Activated naive CD8-positive, alpha-beta T cell treated with anti-CD3 and anti-CD28 coated beads, Interleukin-2, amount 10 ng/mL, durations not matched to agents 7 days and 5 days (primary cell): ENCODE results near the gene TCN2. TPM values are rescaled to one million over a fixed set of nuclear protein-coding genes. Genes with fewer than 3 reads are reported as not detected.
A peak's percentile ranks its signal among the peaks of the same experiment; 100 is the strongest.
"Not testable (repeated sequence)": the region's sequence is repeated elsewhere in the genome, so short reads cannot be mapped to it uniquely, and the experiment has no call there.

Experiments used
- ATAC-seq: fragments of 150-1000 bp; cut with Tn5 transposase; one replicate; pipeline ENCODE4 v1.10.0; 2021; ENCODE audit warnings: low read depth, moderate library complexity
- POLR2A ChIA-PET: fragments of 350-600 bp; sonication (Branson Sonifier 250); formaldehyde crosslinking; loops from one replicate; lab custom pipeline; 2021; ENCODE audit warnings: antibody characterized with exemption; lab: Charles Lee
- DNase-seq: peaks from one replicate; pipeline ENCODE4 v3.0.0; 2021
- H3K27ac Mint-ChIP-seq: one replicate; pipeline ENCODE4 v1.8.0; 2022; ENCODE audit warnings: mild to moderate bottlenecking, mixed read lengths
- H3K27me3 Mint-ChIP-seq: one replicate; pipeline ENCODE4 v1.8.0; 2022; ENCODE audit warnings: mild to moderate bottlenecking, moderate library complexity, mixed read lengths
- H3K36me3 Mint-ChIP-seq: one replicate; pipeline ENCODE4 v1.8.0; 2021; ENCODE audit warnings: mild to moderate bottlenecking, mixed read lengths
- H3K4me1 Mint-ChIP-seq: one replicate; pipeline ENCODE4 v1.8.0; 2021; ENCODE audit warnings: mixed read lengths
- H3K4me3 Mint-ChIP-seq: one replicate; pipeline ENCODE4 v1.8.0; 2022; ENCODE audit warnings: mild to moderate bottlenecking, moderate library complexity, mixed read lengths
- H3K9me3 Mint-ChIP-seq: one replicate; pipeline ENCODE4 v1.8.0; 2021; ENCODE audit warnings: mixed read lengths
- total RNA-seq, 2 experiments: library from RNA; stranded (reverse); gene quantifications; one replicate each; pipeline ENCODE4 v1.2.3, GENCODE V29; 2021

TCN2 gene
- total RNA-seq, 2 experiments from 2014 or later = 0.28 to 0.94 TPM

- POLR2A ChIA-PET, DNase-seq, H3K27ac Mint-ChIP-seq, H3K36me3 Mint-ChIP-seq, ATAC-seq, H3K27me3 Mint-ChIP-seq, H3K4me3 Mint-ChIP-seq, H3K9me3 Mint-ChIP-seq: not testable (repeated sequence)
- H3K4me1 Mint-ChIP-seq = peaks cover 10% of the 10 kb centered on the region
These were observed 24.5 kb downstream of the TCN2 start for GRCh38 chr22:30631469-30631868.

- DNase-seq (peak; percentile 90), ATAC-seq (peak; percentile 64)
- Mint-ChIP-seq H3K9me3 (no peaks in the 10 kb centered on the region), H3K4me1 (peaks cover 13% of the 10 kb centered on the region), H3K4me3 (peak overlapping the region; percentile 80), H3K27me3 (no peaks in the 10 kb centered on the region), H3K36me3 (peaks cover 6% of the 10 kb centered on the region), H3K27ac (peak overlapping the region; percentile 87)
- POLR2A ChIA-PET = interaction anchor here (0.7 to 2.5 kb wide), 11 partner anchors 15 to 897 kb away, joined by 3 to 14 read pairs (median 5); partner anchors contain the start of genes DUSP18, MORC2 and TCN2
These were observed 27.7 kb downstream of the TCN2 start for GRCh38 chr22:30634471-30635233.

GRCh38 chr22:30635273-30636225, 28.6 kb downstream of the TCN2 start, which contains the start of gene SLC35E4:
SLC35E4 (plus strand) TSS chr22:30635781; CDS start chr22:30636451, 670 bp downstream.
- DNase-seq = peak; percentile 98
- peak within 1 kb of the TSS; percentile 87 for H3K27ac Mint-ChIP-seq

GRCh38 chr22:30636226-30637077, 29.5 kb downstream of the TCN2 start:
- H3K27ac Mint-ChIP-seq = peak overlapping the region; percentile 46

More at GRCh38 chr22:30635273-30636225, 28.6 kb downstream of the TCN2 start, which contains the start of gene SLC35E4:
- Mint-ChIP-seq H3K4me3 (peak within 1 kb of the TSS; percentile 82), H3K4me1 (peaks cover 13% of the 10 kb centered on the region), H3K27me3 (no peaks in the 10 kb centered on the region), H3K9me3 (no peaks in the 10 kb centered on the region), H3K36me3 (peaks cover 7% of the 10 kb centered on the region)
- POLR2A ChIA-PET = interaction anchor here (0.6 to 2.5 kb wide), 10 partner anchors 14 to 1385 kb away, joined by 3 to 14 read pairs (median 4); partner anchors contain the start of genes DUSP18, MORC2 and TCN2
- peak; percentile 86 for ATAC-seq

DNA sequence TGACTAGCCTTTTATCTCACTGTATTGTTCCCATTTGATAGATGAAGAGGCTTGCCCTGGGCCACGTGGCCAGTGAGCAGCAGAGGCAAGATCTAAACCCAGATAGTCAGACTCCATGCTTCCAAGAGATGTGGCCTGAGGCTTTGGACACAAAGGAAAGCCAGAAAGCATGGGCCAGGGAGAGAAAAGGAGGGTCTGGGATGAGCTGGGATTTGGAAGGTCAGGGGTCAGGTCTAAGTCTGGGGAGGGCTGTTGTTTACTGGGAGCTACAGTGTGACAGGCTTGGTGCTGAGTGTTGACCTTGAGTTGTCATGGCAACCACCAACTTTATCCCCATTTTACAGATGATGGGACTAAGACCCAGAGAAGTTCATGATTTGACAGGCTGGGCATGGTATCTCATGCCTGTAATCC, 30.7 kb downstream of the TCN2 start:
- Mint-ChIP-seq H3K4me1 (peaks cover 13% of the 10 kb centered on the region), H3K27ac (peak overlapping the region; percentile 28), H3K36me3 (peaks cover 7% of the 10 kb centered on the region), H3K27me3 (no peaks in the 10 kb centered on the region), H3K4me3 (peak overlapping the region; percentile 22), H3K9me3 (no peaks in the 10 kb centered on the region)
- DNase-seq (no peak), ATAC-seq (no peak)
- POLR2A ChIA-PET = interaction anchor here (0.6 kb wide), 1 partner anchor 56 kb away, joined by 3 read pairs; no protein-coding TSS in a partner anchor

More at GRCh38 chr22:30636226-30637077, 29.5 kb downstream of the TCN2 start:
- POLR2A ChIA-PET = interaction anchor here (0.5 to 2.5 kb wide), 7 partner anchors 13 to 449 kb away, joined by 3 to 14 read pairs (median 8); partner anchors contain the start of genes DUSP18 and TCN2
- Mint-ChIP-seq H3K4me3 (peak overlapping the region; percentile 82), H3K9me3 (no peaks in the 10 kb centered on the region), H3K36me3 (peaks cover 7% of the 10 kb centered on the region), H3K4me1 (peaks cover 13% of the 10 kb centered on the region), H3K27me3 (no peaks in the 10 kb centered on the region)
- peak; percentile 47 for DNase-seq
- ATAC-seq = no peak

GRCh38 chr22:30640361-30640760, 33.4 kb downstream of the TCN2 start:
- POLR2A ChIA-PET = no interaction called here

GRCh38 chr22:30640839-30641430, 34.0 kb downstream of the TCN2 start:
- no peak overlapping the region for H3K4me3 Mint-ChIP-seq
- no peaks in the 10 kb centered on the region for H3K9me3 Mint-ChIP-seq
- H3K4me1 Mint-ChIP-seq = peaks cover 6% of the 10 kb centered on the region
- DNase-seq (no peak), ATAC-seq (no peak)
- POLR2A ChIA-PET = no interaction called here
- H3K27me3 Mint-ChIP-seq = no peaks in the 10 kb centered on the region
- peaks cover 7% of the 10 kb centered on the region for H3K36me3 Mint-ChIP-seq
- H3K27ac Mint-ChIP-seq = no peak overlapping the region

More at GRCh38 chr22:30640361-30640760, 33.4 kb downstream of the TCN2 start:
- Mint-ChIP-seq H3K9me3 (no peaks in the 10 kb centered on the region), H3K27ac (no peak overlapping the region), H3K4me1 (peaks cover 6% of the 10 kb centered on the region), H3K27me3 (no peaks in the 10 kb centered on the region), H3K36me3 (peaks cover 7% of the 10 kb centered on the region), H3K4me3 (no peak overlapping the region)
- DNase-seq (no peak), ATAC-seq (no peak)

- ATAC-seq (no peak), DNase-seq (no peak)
- peaks cover 7% of the 10 kb centered on the region for H3K36me3 Mint-ChIP-seq
- POLR2A ChIA-PET = no interaction called here
- no peak overlapping the region for H3K27ac Mint-ChIP-seq
- H3K4me1 Mint-ChIP-seq = no peaks in the 10 kb centered on the region
- H3K27me3 Mint-ChIP-seq = no peaks in the 10 kb centered on the region
- no peaks in the 10 kb centered on the region for H3K9me3 Mint-ChIP-seq
- no peak overlapping the region for H3K4me3 Mint-ChIP-seq
These were observed 36.3 kb downstream of the TCN2 start for GRCh38 chr22:30643055-30643875.

GRCh38 chr22:30646518-30647160, 39.7 kb downstream of the TCN2 start:
- no peak for DNase-seq
- no peak overlapping the region for H3K27ac Mint-ChIP-seq

DNA sequence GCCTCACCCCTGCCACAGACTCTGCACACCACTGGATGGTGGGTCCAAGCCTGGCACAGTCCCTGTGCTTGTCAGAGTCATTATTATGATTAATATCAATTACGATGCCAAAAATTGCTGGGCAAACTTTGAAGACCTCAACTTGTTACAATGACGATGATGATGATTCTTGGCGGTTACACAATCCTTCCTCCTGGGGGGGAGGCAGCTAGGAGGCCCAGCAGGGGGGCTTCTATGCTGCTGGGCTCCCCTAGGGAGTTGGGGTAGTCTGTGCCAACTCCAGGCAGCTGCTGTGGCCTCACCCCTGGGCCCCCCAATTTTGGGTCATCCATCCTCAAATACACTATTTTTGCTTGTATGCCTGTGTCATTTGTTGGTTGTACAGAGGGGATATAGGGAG, 40.6 kb downstream of the TCN2 start:
- no peak for ATAC-seq
- POLR2A ChIA-PET = no interaction called here

More at GRCh38 chr22:30646518-30647160, 39.7 kb downstream of the TCN2 start:
- Mint-ChIP-seq H3K4me3 (no peak overlapping the region), H3K4me1 (peaks cover 11% of the 10 kb centered on the region), H3K9me3 (no peaks in the 10 kb centered on the region), H3K36me3 (peaks cover 3% of the 10 kb centered on the region), H3K27me3 (no peaks in the 10 kb centered on the region)
- POLR2A ChIA-PET = no interaction called here
- ATAC-seq = no peak

GRCh38 chr22:30648825-30649224, 41.9 kb downstream of the TCN2 start:
- no peaks in the 10 kb centered on the region for H3K9me3 Mint-ChIP-seq
- ATAC-seq (no peak), DNase-seq (no peak)
- H3K27ac Mint-ChIP-seq = peak overlapping the region; percentile 61
- H3K27me3 Mint-ChIP-seq = no peaks in the 10 kb centered on the region
- POLR2A ChIA-PET = interaction anchor here (2.5 kb wide), 1 partner anchor 14 kb away, joined by 14 read pairs; the partner anchor contains the start of gene SLC35E4
- H3K4me1 Mint-ChIP-seq = peaks cover 14% of the 10 kb centered on the region
- no peak overlapping the region for H3K4me3 Mint-ChIP-seq
- peaks cover 3% of the 10 kb centered on the region for H3K36me3 Mint-ChIP-seq

More for the DNA sequence above, 40.6 kb downstream of the TCN2 start:
- H3K9me3 Mint-ChIP-seq = no peaks in the 10 kb centered on the region
- H3K27me3 Mint-ChIP-seq = no peaks in the 10 kb centered on the region
- H3K27ac Mint-ChIP-seq = no peak overlapping the region
- H3K36me3 Mint-ChIP-seq = peaks cover 3% of the 10 kb centered on the region
- no peak overlapping the region for H3K4me3 Mint-ChIP-seq
- DNase-seq = no peak
- peaks cover 14% of the 10 kb centered on the region for H3K4me1 Mint-ChIP-seq
